WI38 (cell line): ENCODE measurements around the gene TLK1.

Source experiments
- H3K4me3 ChIP-seq: 2 replicates; pipeline ENCODE4 v1.5.1; 2011; ENCODE audit warnings: low read depth, mild to moderate bottlenecking, control low read depth, low read length
- CTCF ChIP-seq: IDR thresholded peaks from 2 replicates; pipeline ENCODE4 v1.5.1; 2012; ENCODE audit warnings: low read depth, mild to moderate bottlenecking, control low read depth, low read length

TLK1 gene

GRCh38 chr2:171149986-171150693, 10.6 kb downstream of the TLK1 start:
- TF ChIP-seq CTCF, result no peak
- H3K4me3 ChIP-seq, result no peak overlapping the region

GRCh38 chr2:171149171-171149938, 11.3 kb downstream of the TLK1 start:
- TF ChIP-seq CTCF, result no peak
- no peak overlapping the region for H3K4me3 ChIP-seq

GRCh38 chr2:171147081-171147480, 13.6 kb downstream of the TLK1 start:
- no peak for TF ChIP-seq CTCF
- no peak overlapping the region for H3K4me3 ChIP-seq

GRCh38 chr2:171146633-171147032, 14.1 kb downstream of the TLK1 start:
- TF ChIP-seq CTCF, result no peak
- H3K4me3 ChIP-seq, result no peak overlapping the region

GRCh38 chr2:171146071-171146470, 14.6 kb downstream of the TLK1 start:
- no peak overlapping the region for H3K4me3 ChIP-seq
- TF ChIP-seq CTCF, result no peak

- no peak overlapping the region for H3K4me3 ChIP-seq
- no peak for TF ChIP-seq CTCF
Observed at GRCh38 chr2:171143670-171144062, 17.0 kb downstream of the TLK1 start.

- no peak for TF ChIP-seq CTCF
- H3K4me3 ChIP-seq, result no peak overlapping the region
Observed at GRCh38 chr2:171142398-171142797, 18.3 kb downstream of the TLK1 start.
